NCI-H187 treated with DMSO at 0.1 percent for 48 hours (cell line): ENCODE data around the gene ARHGAP18.

ENCODE experiments used
- DNase-seq: peaks from one replicate; lab custom pipeline; 2025; lab: John Stamatoyannopoulos, UW

The ARHGAP18 gene

GRCh38 chr6:129615020-129615419 is 95.0 kb downstream of the ARHGAP18 start:
- DNase-seq: no peak

- no peak for DNase-seq
Observed at GRCh38 chr6:129614464-129614863, 95.5 kb downstream of the ARHGAP18 start.

GRCh38 chr6:129612440-129612839 is 97.5 kb downstream of the ARHGAP18 start:
- DNase-seq: no peak

- no peak for DNase-seq
Observed at GRCh38 chr6:129609635-129610034, 100.3 kb downstream of the ARHGAP18 start.

DNA sequence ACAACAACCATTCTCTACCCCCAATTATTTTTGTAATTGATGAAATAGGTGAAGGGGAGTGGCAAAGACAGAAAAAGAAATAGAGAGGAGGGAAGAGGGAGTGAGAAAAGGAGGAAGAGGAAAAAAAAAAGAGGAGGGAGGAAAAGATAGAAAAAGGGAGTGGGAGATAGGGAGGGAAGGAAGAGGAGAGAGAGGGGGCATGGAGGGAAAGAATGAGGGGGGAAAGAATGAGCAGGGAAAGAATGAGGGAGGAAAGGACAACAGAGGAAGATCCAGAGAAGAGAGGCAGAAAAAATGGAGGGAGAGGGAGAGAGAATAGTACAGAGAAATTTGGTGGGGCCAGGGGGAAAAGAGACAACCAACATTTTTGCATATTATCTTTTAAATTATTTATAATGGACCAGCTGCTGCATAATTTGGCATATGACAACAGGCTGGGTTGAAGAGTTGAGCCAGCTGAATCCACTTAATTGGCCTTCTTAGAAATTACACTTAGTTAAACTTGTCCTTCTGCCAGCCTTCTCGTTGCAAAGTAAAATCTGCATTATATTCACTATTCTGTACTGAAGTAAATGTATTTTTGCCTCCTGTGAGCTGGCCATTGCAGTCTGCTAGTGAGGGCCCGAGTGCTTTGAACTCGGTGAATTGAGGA is 101.0 kb downstream of the ARHGAP18 start:
- DNase-seq: no peak

DNA sequence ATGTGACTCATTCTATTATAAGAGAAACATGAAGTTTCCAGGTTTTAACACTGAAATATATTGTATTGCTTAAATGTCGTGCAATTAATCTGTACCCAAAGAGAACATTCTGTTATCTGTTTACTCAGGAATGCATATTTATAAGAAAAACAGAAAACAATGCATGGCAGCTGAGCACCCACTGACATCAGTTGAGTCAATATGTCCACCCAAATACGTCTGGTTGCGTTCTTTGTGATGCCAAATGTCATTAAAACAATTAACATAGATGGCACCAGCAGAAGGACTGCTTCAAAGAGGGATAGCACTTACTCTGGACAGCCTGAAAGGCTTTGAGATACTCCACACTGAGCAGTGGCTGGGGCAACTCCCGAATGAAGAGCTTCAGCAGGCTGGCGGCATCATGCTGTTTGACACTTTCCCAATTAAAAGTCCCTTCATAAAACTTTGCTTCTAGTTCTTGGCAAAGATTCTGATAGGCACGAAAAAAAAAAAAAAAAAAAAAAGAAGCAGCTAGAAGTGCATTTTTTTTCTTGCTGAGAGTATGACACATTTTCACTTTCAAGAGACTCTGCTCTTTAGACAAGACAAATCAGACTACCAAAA is 102.3 kb downstream of the ARHGAP18 start:
- no peak for DNase-seq

DNA sequence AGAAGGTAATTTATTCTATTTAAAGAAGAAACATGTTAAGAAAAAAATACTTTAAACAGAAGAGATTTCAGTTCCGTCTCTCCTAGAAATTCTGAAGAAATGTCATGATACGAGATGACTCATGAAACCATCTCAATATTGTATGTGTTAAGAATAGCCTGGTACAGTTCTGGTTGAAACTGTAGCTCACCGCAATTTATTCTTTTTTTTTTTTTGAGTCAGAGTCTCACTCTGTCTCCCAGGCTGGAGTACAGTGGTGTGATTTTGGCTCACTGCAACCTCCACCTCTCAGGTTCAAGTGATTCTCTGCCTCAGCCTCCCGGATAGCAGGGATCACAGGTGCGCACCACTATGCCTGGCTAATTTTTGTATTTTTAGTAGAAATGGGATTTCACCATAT is 103.3 kb downstream of the ARHGAP18 start:
- no peak for DNase-seq

DNA sequence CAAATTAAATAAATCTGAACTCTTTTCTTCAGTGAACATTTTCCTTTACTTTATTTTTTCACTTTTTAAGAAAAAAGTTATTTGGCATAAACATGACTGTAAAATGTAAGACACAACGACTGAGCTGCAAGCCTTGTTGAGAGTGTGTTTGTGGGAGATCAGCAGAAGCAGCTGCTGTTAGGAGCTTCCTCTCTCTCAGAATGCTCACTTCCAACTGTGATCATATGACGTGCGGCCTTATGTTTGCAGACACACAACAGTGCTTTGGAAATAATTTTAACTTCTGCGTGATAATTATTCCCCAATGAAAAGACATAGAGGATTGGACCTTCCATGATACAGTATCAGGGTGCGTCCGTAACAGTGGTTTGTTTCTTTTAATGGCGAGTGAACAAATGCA is 104.0 kb downstream of the ARHGAP18 start:
- no peak for DNase-seq

DNA sequence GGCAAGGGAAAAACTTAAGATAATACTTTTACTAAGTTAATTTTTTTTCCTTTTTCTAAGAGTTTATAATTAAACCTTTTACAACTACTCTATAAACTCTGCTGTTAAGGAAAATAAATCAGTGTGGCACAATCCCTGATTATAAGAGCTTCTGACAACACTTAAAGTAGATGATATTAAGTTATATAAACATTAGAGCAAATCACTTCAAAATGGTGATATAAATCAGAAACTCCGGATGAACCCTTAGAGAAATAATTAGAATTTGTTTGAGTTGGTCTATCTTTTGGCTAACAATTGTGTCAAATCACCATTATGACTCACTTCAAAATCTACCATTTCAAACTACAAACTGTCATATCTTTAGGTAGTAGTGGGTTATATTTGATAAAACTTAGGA is 104.9 kb downstream of the ARHGAP18 start:
- no peak for DNase-seq

GRCh38 chr6:129604321-129604720 is 105.7 kb downstream of the ARHGAP18 start:
- no peak for DNase-seq

- DNase-seq: no peak
Observed at GRCh38 chr6:129603741-129604140, 106.2 kb downstream of the ARHGAP18 start.

DNA sequence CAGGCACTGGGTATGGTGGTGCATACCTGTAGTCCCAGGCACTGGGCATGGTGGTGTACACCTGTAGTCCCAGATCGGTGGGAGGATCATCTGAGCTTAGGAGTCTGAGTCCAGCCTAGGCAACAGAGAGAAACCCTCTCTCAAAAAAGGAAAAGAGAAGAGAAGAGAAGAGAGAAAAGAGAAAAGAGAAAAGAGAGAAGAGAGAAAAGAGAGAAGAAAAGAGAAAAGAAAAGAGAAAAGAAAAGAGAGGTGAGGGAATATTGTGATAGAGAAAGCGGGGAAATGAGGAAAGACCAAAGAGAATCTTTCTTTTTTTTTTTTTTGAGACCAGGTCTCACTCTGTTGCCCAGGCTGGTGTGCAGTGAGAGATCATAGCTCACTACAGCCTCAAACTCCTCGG is 108.7 kb downstream of the ARHGAP18 start:
- no peak for DNase-seq

DNA sequence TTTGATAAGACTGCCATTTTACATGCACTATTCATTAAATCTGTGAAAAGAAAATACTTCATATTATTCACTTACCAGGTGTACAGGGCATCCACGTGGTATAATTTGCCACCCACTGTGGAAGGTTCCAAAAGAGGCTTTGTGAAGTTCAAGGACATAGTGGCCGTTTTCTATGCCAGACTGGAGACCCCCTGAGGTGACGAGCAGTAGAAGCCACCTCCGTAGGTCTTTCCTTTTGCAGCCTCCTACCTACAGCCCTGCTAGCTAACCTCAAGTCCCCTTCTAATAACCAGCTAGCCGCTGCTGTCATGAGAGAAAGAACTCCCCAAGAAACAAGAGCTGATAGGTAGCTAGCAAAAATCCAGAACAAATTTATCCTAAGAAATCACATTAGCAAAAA is 110.5 kb downstream of the ARHGAP18 start:
- no peak for DNase-seq

DNA sequence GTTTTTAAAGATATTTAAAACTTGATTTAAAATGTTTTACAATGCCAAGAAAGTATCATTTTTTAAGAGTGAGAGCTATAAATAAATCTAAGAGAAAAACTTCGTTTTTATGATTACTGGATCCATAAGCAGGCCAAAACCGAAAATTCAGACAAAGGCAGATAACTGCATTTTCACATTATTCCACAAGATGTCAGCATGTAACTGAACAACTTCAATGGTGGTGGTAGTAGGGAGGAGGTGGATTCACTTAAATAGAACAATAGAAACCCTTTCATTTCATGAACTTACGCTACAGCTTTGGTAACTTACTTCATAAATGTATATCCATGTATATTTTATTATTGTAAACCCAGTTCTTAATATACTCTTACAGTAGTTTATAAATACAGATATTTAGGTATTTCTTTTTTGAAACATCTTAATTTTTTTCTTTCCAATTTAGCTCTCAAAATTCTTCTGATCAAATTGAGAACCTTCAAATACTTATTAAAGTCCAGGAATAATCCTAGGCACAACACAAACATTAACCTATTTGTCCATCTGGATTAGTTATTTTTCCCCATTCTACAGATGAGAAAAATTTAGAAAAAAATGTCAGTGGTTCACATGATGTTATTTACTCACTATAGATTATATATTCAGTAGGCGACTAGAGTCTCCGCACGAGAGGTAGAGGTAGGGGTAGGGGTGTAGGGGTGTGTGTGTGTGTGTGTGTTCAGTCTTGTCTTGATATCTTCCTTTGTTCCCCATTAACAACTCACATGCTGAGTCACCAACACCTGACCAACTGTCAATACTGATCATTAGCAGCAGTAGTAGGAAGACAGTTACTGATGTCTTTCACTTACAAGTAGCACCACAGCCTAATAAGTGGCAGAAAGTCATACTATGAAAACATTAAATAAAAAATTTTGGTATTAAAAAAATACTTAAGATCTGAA is 111.5 kb downstream of the ARHGAP18 start:
- DNase-seq: peak; percentile 15

GRCh38 chr6:129597023-129597713 is 112.8 kb downstream of the ARHGAP18 start:
- no peak for DNase-seq

DNA sequence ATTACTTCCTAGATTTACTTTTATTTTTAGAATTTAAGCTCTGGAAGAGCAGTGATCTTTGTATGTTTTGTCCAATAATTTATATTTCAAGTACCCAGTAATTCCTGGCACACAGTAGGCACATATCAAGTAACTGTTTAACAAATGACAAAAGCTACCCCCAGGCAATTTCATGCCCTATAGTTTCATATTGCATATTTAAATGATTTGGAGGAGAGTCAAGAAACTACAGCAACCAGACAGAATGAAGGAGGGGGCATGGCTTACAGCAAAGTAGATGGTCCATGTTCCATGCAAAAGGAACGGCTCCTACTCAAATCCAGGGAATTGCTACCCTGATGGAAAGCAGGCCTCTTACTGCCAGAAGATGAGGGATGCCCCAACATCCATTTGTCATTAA is 113.5 kb downstream of the ARHGAP18 start:
- no peak for DNase-seq

GRCh38 chr6:129593233-129593564 is 116.8 kb downstream of the ARHGAP18 start:
- no peak for DNase-seq

GRCh38 chr6:129592516-129593232 is 117.3 kb downstream of the ARHGAP18 start:
- DNase-seq: no peak

DNA sequence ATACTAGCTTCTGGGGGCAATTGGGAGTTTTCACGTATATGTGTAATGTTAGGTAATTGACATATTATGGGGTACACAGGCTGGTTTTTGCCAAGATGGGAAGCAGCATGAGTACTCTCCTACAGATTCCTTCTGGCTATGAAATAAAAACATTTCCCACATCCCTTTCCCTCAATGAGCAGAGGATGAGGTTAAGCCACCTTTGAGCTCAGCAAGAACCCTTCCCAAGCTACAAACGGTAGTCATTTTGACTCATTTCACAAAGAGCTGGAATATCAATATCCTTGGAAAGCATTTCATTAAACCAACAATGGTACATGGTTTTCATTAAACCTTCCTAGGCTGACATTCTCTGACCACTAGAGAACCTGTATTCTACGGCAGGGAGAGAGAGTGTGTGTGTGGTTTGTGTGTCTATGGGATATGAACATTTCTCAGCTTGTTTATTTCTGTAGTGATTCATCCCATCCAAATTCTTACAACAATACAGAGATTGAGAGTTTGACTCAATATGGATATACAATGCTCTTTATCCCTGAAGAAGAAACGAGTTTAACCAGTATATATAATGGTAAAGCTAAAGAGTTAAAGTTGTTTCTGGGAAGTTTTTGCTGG is 119.5 kb downstream of the ARHGAP18 start:
- DNase-seq: no peak

GRCh38 chr6:129586815-129587214 is 123.2 kb downstream of the ARHGAP18 start:
- DNase-seq: no peak

DNA sequence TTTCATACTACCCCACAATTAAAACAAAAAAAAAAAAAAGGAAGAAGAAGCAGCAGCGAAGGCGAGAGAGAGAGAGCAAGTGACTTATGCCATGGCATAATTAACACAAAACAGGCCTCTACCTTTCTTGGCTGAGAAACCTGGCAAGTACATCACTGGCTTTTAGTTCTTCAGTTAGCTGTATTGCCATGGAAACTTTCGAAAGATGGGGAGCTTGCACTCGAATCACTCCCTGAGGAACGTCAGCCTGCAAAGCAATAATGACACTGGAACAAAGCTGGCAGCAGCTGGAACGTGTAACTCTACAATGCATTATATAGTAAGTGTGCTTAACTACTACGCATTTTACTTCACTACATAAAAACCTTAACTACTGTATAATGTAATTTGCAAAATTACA is 126.1 kb downstream of the ARHGAP18 start:
- no peak for DNase-seq
